GM19043 (cell line): ENCODE measurements around the gene GGPS1.
A peak's percentile ranks its signal among the peaks of the same experiment; 100 is the strongest.
"Not testable (repeated sequence)": the region's sequence is repeated elsewhere in the genome, so short reads cannot be mapped to it uniquely, and the experiment has no call there.

Experiments
- ATAC-seq: cut with Tn5 transposase; IDR thresholded peaks from one replicate; pipeline ENCODE4 v1.9.1; 2021; ENCODE audit warnings: low read depth; ENCODE audit not compliant: unreplicated experiment

The GGPS1 gene

DNA sequence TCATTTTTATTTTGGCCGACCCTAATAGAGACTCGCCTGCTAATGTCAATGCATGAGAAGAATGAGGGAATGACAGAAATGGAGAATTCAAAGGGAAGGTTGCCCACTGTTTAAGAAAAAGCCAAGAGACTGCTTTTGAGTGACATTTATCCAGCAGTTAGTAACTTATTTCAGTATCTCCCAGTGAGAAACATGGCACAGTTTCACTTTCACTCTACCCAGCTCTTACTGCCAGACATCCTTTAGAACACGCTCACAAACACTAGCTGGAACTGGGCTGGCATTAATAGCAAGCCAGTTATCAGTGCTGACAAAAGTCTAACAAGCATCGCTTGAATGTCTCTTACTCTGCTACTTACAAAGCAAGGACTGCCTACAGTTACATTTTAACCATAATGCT is 8.5 kb downstream of the GGPS1 start:
- no peak for ATAC-seq

DNA sequence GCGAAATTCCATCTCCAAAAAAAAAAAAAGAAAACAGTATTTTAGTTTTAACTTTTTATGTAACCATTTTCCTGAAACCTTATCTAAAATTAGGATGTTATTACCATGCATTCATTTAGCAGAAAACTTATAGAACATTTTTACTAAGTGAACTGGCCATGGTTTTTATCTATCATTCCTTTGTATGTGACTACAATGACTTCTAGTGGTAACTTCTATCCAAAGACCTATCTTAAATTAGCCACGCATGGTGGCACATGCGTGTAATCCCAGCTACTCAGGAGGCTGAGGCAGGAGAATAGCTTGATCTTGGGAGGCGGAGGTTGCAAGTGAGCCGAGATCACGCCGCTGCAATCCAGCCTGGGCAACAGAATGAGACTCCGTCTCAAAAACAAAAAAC is 11.4 kb downstream of the GGPS1 start:
- no peak for ATAC-seq

DNA sequence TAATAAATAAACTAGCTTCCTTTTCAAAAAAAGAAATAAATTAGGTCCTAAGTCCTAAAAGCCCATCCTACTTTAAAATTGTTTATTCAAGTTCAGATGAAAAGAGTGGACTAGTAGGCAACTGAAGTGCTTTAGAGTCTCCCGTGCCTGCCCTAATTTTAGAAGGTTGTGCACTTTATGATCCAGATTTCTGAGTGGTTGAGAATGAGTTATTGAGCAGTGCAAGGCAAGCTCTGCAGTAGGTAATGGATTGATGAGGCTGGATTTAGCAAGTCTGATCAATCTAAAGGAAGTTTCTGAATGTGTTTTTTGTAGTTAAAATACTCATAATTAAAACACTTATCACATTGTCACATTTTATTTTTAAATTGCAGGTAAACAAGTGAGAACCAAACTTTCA is 13.0 kb downstream of the GGPS1 start:
- ATAC-seq = no peak

DNA sequence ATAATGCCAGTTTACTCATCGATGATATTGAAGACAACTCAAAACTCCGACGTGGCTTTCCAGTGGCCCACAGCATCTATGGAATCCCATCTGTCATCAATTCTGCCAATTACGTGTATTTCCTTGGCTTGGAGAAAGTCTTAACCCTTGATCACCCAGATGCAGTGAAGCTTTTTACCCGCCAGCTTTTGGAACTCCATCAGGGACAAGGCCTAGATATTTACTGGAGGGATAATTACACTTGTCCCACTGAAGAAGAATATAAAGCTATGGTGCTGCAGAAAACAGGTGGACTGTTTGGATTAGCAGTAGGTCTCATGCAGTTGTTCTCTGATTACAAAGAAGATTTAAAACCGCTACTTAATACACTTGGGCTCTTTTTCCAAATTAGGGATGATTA is 13.7 kb downstream of the GGPS1 start:
- no peak for ATAC-seq

DNA sequence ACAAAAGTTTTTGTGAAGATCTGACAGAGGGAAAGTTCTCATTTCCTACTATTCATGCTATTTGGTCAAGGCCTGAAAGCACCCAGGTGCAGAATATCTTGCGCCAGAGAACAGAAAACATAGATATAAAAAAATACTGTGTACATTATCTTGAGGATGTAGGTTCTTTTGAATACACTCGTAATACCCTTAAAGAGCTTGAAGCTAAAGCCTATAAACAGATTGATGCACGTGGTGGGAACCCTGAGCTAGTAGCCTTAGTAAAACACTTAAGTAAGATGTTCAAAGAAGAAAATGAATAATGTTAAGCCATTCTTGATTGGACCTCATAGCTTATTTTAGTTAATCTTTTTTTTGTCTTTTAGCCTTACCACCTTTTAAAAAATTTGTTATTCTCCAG is 14.1 kb downstream of the GGPS1 start:
- ATAC-seq = no peak

DNA sequence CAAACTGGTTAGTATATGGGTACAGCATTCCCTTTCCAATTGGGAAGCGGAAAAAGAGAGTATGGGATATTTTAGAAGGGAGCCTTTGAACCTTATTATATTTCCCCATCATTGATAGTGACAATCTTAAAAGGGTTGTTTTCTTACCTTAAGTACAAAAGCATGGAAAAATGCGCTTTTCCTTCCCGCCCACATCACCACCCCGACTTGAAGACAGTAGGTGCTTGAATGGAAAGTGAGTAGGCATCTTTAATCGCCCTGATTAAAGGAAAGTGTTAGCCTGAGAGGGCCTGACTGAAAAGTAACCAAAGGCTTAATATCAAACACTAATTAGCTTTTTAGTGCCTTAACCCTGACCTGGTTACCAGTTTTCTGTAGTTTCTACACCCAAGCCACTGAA is 15.4 kb downstream of the GGPS1 start:
- ATAC-seq = no peak

DNA sequence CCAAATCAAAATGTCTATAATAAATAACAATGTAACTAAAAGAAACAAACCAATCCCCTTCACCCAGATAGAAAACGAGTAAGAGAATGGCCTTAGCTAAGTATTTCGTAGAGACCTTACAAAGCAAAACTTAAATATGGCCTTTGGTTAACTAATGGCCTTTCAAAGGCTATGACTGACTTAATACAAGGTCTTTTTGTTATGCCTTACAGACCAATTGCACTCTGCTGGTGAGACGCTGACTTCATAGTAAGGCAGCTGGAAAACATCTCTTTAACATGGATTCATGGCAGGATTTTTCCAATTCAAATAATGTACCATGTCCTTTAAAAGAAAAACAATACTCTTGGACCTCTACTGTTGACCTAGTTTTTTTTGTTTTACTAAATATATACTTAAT is 23.1 kb downstream of the GGPS1 start:
- no peak for ATAC-seq

DNA sequence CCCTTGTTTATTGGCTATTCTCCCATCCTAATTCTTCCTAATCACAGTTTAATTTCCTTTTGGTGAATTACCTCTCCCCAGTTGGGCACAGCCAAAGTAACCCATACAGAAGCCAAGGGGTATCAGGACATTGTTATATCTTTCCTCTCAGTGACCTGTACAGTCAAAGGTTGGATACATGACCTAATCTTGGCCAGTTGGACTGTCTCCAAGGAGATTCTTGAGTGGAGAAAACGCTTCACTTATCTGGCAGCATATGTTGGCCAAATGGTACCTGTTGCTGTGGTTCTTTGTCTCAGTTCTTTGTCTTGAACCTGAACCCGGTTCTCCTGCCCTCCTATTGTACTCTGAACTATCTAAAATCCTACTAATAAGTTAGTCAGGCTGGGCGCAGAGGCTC is 23.5 kb downstream of the GGPS1 start:
- ATAC-seq = no peak

DNA sequence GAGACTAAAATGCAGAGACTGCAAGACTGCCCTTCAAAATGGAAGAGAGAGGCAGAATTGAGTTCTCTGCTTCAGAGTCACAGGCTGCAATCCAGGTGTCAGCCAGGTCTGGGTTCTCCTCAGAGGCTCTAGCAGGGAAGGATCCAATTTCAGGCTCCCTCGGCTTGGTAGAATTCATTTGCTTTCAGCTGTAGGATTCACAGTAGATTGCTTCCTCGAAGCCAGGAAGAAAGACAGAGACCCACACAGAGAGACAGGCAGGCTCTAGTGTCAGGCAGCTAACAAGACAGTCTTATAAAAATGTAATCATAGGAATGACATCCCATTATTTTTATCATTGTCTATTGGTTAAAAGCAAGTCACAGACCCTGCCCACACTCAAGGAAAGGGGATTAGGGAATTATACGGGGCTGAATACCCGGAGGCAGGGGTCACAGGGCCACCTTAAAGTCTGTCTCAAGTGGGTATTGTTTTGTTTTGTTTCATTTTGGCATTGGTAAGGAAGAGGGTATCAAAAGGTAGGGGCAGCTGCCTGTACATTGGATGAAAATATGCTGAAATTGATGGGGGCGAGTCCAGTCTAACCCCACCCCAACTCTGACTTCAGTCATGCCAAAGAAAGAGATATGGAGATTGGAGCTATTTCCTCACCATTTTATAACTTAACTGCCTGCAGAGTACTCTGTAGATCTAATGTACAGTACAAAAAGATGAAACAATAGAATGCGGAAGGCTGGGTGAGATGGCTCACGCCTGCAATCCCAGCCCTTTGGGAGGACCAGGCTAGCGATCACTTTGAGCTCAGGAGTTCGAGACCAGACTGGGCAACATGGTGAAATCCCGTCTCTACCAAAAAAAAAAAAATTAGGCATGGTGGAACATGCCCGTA is 29.4 kb downstream of the GGPS1 start:
- ATAC-seq = no peak

DNA sequence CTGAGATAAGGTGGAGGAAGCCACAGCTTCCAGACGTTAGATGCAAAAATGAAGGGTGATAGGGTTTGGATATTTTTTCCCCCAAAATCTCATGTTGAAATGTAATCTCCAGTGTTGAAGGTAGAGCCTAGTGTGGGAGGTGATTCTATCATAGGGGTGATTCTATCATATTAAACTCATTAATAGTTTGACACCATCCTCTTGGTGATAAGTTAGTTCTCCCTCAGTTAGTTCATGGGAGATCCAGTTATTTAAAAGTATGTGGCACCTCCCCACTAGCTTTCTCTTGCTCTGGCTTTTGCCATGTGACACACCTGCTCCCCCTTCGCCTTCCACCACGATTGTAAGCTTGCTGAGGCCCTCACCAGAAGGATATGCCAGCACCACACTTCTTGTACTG is 30.5 kb downstream of the GGPS1 start:
- ATAC-seq = no peak

DNA sequence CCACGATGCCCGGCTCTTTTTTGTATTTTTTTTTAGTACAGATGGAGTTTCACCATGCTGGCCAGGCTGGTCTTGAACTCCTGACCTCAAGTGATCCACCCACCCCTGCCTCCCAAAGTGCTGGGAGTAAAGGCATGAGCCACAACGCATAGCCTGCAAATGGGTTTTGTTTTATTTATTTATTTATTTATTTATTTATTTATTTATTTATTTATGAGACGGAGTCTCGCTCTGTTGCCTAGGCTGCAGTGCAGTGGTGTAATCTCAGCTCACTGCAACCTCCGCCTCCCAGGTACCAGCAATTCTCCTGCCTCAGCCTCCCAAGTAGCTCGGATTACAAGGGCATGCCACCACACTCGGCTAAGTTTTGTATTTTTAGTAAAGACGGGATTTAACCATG is 35.8 kb downstream of the GGPS1 start:
- ATAC-seq = not testable (repeated sequence)

DNA sequence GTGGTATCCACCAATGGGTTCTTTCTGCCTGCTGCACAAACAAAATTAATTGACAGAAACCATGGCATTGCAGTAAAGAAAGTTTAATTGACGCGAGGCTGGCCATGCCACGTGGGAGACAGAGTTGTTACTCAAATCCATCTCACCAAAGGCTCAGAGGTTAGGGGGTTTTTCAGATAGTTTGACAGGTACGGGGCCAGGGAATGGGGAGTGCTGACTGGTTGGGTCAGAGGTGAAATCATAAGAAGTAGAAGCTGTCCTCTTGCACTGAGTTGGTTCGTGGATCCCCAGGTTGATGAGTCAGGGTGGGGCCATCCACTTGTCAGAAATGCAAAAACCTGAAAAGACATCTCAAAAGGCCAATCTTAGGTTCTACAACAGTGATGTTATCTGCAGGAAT is 37.9 kb downstream of the GGPS1 start:
- no peak for ATAC-seq

DNA sequence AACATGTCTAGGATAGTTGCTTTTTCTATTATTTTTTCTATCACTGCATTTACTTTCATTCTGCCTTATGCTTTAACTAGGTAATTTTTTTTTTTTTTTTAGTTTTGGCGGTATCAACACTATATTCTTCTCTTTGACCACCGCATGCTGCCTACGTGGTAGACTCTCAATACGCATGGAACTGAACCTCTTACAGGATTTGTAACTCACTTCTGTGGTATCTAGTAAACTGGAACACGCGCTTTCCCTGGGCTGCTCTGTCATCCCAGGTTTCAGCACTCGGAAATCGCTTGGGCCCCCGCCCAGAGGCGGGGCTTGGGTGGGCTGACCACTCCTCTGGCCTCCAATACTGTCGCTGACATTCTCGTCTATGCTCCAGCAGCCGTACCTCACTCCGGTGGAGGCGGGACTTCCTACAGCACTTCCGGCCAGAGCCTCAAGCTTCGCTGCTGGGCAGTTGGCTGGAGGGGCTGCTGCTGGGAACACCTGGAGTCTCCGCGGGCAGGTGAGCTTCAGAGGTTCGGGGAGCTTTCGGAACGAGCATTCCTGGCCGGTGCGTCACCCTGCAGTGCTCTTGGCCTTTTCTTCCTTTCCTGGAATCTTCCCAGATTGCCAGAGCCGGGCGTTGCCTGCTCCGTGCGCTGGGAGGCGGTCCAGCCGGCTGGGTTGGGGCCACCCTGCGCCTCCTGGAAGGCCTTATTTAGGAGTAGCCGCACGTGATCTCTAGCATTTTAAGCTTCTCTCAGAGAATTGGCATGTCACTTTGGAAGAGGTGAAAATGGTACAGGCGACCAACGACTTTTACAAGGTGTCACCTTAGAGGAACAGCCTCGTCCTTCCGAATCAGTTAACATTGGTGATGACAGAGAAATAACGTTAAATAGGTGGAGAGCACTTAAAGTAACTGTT is 38.9 kb downstream of the GGPS1 start, which contains the start of gene TBCE:
TBCE (plus strand) TSS at position 428 of the 909 bp plus-strand sequence. CDS start 12,623 bp downstream, outside the sequence.
- ATAC-seq = peak; percentile 100

DNA sequence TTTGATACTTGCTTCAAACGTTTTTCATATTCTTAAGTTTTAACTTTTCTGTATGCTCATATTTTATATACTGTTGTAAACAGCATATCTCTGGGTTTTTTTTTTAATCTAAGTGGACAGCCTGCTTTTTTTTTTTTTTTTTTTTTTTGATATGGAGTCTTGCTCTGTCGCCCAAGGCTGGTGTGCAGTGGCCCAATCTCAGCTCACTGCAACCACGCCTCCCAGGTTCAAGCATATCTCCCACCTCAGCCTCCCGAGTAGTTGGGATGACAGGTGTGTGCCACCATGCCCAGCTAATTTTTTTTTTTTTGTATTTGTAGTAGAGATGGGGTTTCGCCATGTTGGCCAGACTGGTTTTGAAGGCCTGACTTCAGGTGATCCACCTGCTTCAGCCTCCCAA is 40.1 kb downstream of the GGPS1 start:
- ATAC-seq = no peak

DNA sequence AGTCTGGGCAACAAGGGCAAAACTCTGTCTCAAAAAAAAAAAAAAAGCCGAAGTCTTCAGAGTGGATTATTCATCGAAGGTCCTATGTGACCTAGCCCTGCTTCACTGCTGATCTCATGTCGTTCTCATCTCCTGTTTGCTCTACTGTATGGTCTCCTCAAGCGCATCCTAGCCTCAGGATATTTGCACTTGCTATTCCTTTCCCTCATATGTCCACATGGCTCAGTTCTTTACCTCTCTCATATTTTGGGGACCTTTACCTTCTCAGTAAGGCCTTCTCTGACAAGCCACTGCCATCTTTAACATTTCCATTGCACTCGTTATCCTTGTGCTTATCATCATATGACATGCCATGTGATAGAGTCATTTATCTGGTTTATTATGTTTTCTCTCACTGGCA is 41.4 kb downstream of the GGPS1 start:
- ATAC-seq = no peak

DNA sequence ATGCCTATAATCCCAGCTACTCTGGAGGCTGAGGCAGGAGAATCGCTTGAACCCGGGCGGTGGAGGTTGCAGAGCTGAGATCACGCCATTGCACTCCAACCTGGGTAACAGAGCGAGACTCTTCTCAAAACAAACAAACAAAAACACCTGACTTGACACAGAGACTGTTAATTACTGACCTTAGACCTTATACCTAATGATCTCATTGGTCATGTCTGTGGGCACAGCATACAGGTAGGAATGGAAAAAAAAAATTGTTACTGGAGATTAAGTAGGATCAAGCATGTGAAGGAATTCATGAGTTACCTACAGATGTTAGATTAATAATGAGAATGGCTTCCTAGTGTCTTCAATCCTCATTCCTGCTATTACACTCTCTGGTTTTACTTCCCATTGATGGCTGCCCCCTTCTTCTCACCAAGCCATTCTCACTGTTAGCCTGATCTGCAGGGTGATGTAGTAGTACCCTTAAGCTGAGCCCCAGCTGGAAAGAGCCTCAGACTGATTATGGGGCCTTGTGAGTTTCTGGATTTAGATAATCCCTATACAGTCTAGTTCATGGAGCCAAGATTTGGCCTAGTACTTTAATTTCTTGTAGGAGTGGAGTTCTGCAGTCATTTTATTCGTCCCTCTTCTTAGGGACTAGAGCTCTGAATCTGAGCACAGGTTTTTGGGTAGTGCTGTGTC is 47.7 kb downstream of the GGPS1 start:
- no peak for ATAC-seq

DNA sequence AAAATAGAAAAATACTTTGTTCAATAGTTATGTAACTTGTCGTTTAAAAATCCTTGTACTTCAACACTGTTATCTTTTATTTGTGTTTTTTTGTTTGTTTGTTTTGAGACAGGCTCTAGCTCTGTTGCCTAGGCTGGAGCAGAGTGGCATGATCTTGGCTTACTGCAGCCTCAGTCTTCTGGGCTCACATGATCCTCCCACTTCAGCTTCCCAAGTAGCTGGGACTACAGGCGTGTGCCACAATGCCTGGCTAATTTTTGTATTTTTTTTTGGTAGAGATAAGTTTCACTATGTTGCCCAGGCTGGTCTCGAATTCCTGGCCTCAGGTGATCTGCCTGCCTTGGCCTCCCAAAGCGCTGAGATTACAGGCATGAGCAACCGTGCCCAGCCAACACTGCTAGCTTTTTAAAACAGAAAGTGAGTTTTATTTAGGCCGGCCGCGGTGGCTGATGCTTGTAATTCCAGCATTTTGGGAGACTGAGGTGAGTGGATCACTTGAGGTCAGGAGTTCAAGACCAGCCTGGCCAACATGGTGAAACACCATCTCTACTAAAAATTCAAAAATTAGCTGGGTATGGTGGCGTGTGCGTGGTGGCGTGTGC is 49.9 kb downstream of the GGPS1 start:
- ATAC-seq = not testable (repeated sequence)

DNA sequence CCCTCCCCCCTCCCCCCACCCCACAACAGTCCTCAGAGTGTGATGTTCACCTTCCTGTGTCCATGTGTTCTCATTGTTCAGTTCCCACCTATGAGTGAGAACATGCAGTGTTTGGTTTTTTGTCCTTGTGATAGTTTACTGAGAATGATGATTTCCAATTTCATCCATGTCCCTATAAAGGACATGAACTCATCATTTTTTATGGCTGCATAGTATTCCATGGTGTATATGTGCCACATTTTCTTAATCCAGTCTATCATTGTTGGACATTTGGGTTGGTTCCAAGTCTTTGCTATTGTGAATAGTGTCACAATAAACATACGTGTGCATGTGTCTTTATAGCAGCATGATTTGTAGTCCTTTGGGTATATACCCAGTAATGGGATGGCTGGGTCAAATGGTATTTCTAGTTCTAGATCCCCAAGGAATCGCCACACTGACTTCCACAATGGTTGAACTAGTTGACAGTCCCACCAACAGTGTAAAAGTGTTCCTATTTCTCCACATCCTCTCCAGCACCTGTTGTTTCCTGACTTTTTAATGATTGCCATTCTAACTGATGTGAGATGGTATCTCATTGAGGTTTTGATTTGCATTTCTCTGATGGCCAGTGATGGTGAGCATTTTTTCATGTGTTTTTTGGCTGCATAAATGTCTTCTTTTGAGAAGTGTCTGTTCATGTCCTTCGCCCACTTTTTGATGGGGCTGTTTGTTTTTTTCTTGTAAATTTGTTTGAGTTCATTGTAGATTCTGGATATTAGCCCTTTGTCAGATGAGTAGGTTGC is 53.8 kb downstream of the GGPS1 start:
- not testable (repeated sequence) for ATAC-seq

DNA sequence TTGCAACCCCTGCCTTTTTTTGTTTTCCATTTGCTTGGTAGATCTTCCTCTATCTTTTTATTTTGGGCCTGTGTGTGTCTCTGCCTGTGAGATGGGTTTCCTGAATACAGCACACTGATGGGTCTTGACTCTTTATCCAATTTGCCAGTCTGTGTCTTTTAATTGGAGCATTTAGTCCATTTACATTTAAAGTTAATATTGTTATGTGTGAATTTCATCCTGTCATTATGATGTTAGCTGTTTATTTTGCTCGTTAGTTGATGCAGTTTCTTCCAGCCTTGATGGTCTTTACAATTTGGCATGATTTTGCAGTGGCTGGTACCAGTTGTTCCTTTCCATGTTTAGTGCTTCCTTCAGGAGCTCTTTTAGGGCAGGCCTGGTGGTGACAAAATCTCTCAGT is 57.3 kb downstream of the GGPS1 start:
- ATAC-seq = not testable (repeated sequence)

DNA sequence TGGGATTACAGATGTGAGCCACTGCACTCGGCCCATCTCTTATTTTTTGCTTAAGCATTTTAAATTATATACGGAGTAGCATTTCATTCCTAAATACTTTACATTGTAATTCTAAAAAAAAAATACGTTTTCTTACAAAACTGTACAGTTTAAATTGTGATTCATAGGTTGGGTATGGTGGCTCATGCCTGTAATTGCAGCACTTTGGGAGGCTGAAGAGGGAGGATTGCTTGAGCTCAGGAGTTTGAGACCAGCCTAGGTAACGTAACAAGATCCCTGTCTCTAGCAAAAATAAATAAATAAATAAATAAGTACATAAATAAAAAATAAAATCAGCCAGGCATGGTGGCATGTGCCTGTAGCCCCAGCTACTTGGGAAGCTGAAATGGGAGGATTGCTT is 63.5 kb downstream of the GGPS1 start:
- ATAC-seq = no peak
